GM18517 (cell line): ENCODE measurements around the gene PCDHGC3.
A peak's percentile ranks its signal among the peaks of the same experiment; 100 is the strongest.
"Not testable (repeated sequence)": the region's sequence is repeated elsewhere in the genome, so short reads cannot be mapped to it uniquely, and the experiment has no call there.

Experiments used
- ATAC-seq: cut with Tn5 transposase; IDR thresholded peaks from one replicate; pipeline ENCODE4 v1.9.1; 2021; ENCODE audit warnings: mild to moderate bottlenecking, moderate library complexity; ENCODE audit not compliant: unreplicated experiment

The PCDHGC3 gene

GRCh38 chr5:141475625-141476131 lies at the start of gene PCDHGC3:
PCDHGC3 (plus strand) TSS chr5:141475966; CDS start chr5:141476117, 151 bp downstream.
- ATAC-seq = peak; percentile 99

GRCh38 chr5:141427783-141428426 lies 47.9 kb upstream of the PCDHGC3 start:
- ATAC-seq = no peak

GRCh38 chr5:141430332-141431113 lies 45.2 kb upstream of the PCDHGC3 start, which contains the start of gene PCDHGA12:
PCDHGA12 (plus strand) TSS chr5:141430507; CDS start chr5:141430760, 253 bp downstream.
- no peak for ATAC-seq

GRCh38 chr5:141431286-141431685 lies 44.5 kb upstream of the PCDHGC3 start:
- ATAC-seq = no peak

- not testable (repeated sequence) for ATAC-seq
Observed at GRCh38 chr5:141432308-141432707, 43.5 kb upstream of the PCDHGC3 start.

GRCh38 chr5:141432726-141433125 lies 43.0 kb upstream of the PCDHGC3 start:
- not testable (repeated sequence) for ATAC-seq

GRCh38 chr5:141434006-141434405 lies 41.8 kb upstream of the PCDHGC3 start:
- no peak for ATAC-seq

- ATAC-seq = no peak
Observed at GRCh38 chr5:141437221-141437620, 38.5 kb upstream of the PCDHGC3 start.

GRCh38 chr5:141439411-141440141 lies 36.2 kb upstream of the PCDHGC3 start:
- no peak for ATAC-seq

- ATAC-seq = no peak
Observed at GRCh38 chr5:141440341-141440740, 35.4 kb upstream of the PCDHGC3 start.

GRCh38 chr5:141441571-141442170 lies 34.1 kb upstream of the PCDHGC3 start:
- no peak for ATAC-seq

GRCh38 chr5:141465351-141465750 lies 10.4 kb upstream of the PCDHGC3 start:
- no peak for ATAC-seq

- peak; percentile 20 for ATAC-seq
Observed at GRCh38 chr5:141476132-141476911, 556 bp downstream of the PCDHGC3 start.

- ATAC-seq = no peak
Observed at GRCh38 chr5:141477044-141477575, 1.3 kb downstream of the PCDHGC3 start.

GRCh38 chr5:141477815-141478214 lies 2.0 kb downstream of the PCDHGC3 start:
- no peak for ATAC-seq

- no peak for ATAC-seq
Observed at GRCh38 chr5:141478321-141478945, 2.7 kb downstream of the PCDHGC3 start.

- ATAC-seq = no peak
Observed at GRCh38 chr5:141479776-141480175, 4.0 kb downstream of the PCDHGC3 start.

GRCh38 chr5:141483902-141484301 lies 8.1 kb downstream of the PCDHGC3 start:
- no peak for ATAC-seq

- ATAC-seq = no peak
Observed at GRCh38 chr5:141484310-141484640, 8.5 kb downstream of the PCDHGC3 start.
